Breast epithelium (tissue), 3 donors: ENCODE data around the gene ZNF341.

ENCODE experiments used
- POLR2A ChIP-seq: fragments of 450-650 bp; IDR thresholded peaks from one replicate; pipeline ENCODE4 v1.6.1; 2016; ENCODE audit warnings: antibody characterized with exemption, mild to moderate bottlenecking, moderate library complexity
- POLR2AphosphoS5 ChIP-seq, 3 donors: sonication (generic); formaldehyde crosslinking; IDR thresholded peaks; one replicate each; pipeline ENCODE4 v1.6.1; 2017; ENCODE audit warnings: antibody characterized with exemption in 3 of 3
- TF ChIP-seq, protein P1 (sequence below), 3 donors: fragments of 450-650 bp; IDR thresholded peaks; one replicate each; pipeline ENCODE4 v1.5.1; 2016 to 2017; ENCODE audit warnings: antibody characterized with exemption in 3 of 3, mild to moderate bottlenecking in 3 of 3, moderate library complexity in 3 of 3

DNA sequence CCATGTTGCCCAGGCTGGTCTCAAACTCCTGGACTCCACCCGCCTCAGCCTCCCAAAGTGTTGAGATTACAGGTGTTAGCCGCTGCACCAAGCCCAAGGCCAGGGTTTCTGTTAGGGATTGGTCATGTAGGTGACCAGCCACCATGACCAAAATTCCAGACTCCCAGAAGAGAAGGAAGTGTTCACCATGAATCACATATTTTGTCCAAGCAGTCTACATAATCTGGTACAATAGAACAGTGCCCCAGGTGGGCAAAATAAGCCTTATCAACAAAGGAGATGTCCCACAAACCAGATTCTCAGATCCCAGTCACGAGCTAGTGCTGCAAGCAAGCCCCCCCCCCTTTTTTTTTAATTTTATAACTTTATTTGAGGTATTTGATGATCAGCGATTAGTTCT is 20.0 kb downstream of the ZNF341 start:
- TF ChIP-seq, protein P1, sequence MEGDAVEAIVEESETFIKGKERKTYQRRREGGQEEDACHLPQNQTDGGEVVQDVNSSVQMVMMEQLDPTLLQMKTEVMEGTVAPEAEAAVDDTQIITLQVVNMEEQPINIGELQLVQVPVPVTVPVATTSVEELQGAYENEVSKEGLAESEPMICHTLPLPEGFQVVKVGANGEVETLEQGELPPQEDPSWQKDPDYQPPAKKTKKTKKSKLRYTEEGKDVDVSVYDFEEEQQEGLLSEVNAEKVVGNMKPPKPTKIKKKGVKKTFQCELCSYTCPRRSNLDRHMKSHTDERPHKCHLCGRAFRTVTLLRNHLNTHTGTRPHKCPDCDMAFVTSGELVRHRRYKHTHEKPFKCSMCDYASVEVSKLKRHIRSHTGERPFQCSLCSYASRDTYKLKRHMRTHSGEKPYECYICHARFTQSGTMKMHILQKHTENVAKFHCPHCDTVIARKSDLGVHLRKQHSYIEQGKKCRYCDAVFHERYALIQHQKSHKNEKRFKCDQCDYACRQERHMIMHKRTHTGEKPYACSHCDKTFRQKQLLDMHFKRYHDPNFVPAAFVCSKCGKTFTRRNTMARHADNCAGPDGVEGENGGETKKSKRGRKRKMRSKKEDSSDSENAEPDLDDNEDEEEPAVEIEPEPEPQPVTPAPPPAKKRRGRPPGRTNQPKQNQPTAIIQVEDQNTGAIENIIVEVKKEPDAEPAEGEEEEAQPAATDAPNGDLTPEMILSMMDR (IDR thresholded peaks at IDR 0.05): no peak
- TF ChIP-seq POLR2A: no peak
- no peak for TF ChIP-seq POLR2AphosphoS5 (IDR thresholded peaks at IDR 0.05)
